Mesenchymal stem cell (in vitro differentiated cells and primary cell): ENCODE data around the gene PTPRG.

Experiments used
- DNase-seq: peaks from one replicate; pipeline ENCODE4 v3.0.0-alpha.2; 2013
- H2AFZ ChIP-seq: one replicate; pipeline ENCODE4 v1.6.1; 2013; ENCODE audit warnings: low read depth, mild to moderate bottlenecking, control low read depth, inconsistent platforms, low read length, moderate library complexity
- H2AK5ac ChIP-seq: 2 replicates; pipeline ENCODE4 v1.6.1; 2013; ENCODE audit warnings: low read length, moderate library complexity, mild to moderate bottlenecking, inconsistent platforms; ENCODE audit not compliant: severe bottlenecking
- H2BK120ac ChIP-seq: one replicate; pipeline ENCODE4 v1.6.1; 2013; ENCODE audit warnings: low read depth, mild to moderate bottlenecking, inconsistent platforms, low read length, moderate library complexity
- H2BK12ac ChIP-seq, 2 experiments: one replicate each; pipeline ENCODE4 v1.6.1; 2013; ENCODE audit warnings: inconsistent platforms in 2 of 2, low read length in 2 of 2, mild to moderate bottlenecking in 2 of 2, moderate library complexity in 2 of 2, control low read depth in 1 of 2
- H2BK15ac ChIP-seq: one replicate; pipeline ENCODE4 v1.6.1; 2013; ENCODE audit warnings: mild to moderate bottlenecking, low read depth, inconsistent platforms; ENCODE audit not compliant: poor library complexity, severe bottlenecking
- H2BK5ac ChIP-seq: 2 replicates; pipeline ENCODE4 v1.6.1; 2013; ENCODE audit warnings: low read depth, mild to moderate bottlenecking, low read length, control low read depth, inconsistent platforms; ENCODE audit not compliant: poor library complexity, severe bottlenecking
- H3K14ac ChIP-seq, 2 experiments: one replicate each; pipeline ENCODE4 v1.6.1; 2013; ENCODE audit warnings: inconsistent platforms in 2 of 2, low read length in 2 of 2, control low read depth in 1 of 2, mild to moderate bottlenecking in 1 of 2, moderate library complexity in 1 of 2
- H3K18ac ChIP-seq, 2 experiments: one replicate each; pipeline ENCODE4 v1.6.1; 2013; ENCODE audit warnings: inconsistent platforms in 2 of 2, low read length in 2 of 2, control low read depth in 1 of 2, low read depth in 1 of 2, mild to moderate bottlenecking in 1 of 2
- H3K23ac ChIP-seq, 2 experiments: one replicate each; pipeline ENCODE4 v1.6.1; 2013; ENCODE audit warnings: inconsistent platforms in 2 of 2, low read length in 2 of 2, mild to moderate bottlenecking in 2 of 2, moderate library complexity in 2 of 2, control low read depth in 1 of 2
- H3K27ac ChIP-seq: 2 replicates; pipeline ENCODE4 v1.5.1; 2013; ENCODE audit warnings: mild to moderate bottlenecking, moderate library complexity, low read length, control low read depth, inconsistent platforms; ENCODE audit not compliant: poor library complexity, severe bottlenecking
- H3K27me3 ChIP-seq, 2 experiments: 2 replicates each; pipeline versions ENCODE4 v1.6.1 to v1.7.0; 2013; ENCODE audit warnings: low read length in 2 of 2, mild to moderate bottlenecking in 2 of 2, moderate library complexity in 2 of 2, control low read depth in 1 of 2, inconsistent platforms in 1 of 2; ENCODE audit not compliant: control insufficient read depth in 1 of 2, insufficient read depth in 1 of 2
- H3K36me3 ChIP-seq, 2 experiments: 2 replicates each; pipeline versions ENCODE4 v1.6.1 to v1.7.0; 2013; ENCODE audit warnings: low read length in 2 of 2, control low read depth in 1 of 2, inconsistent platforms in 1 of 2, low read depth in 1 of 2, mild to moderate bottlenecking in 1 of 2; ENCODE audit not compliant: insufficient read depth in 2 of 2, control insufficient read depth in 1 of 2
- H3K4ac ChIP-seq, 2 experiments: one replicate each; pipeline ENCODE4 v1.6.1; 2013; ENCODE audit warnings: inconsistent platforms in 2 of 2, low read length in 2 of 2, mild to moderate bottlenecking in 2 of 2, moderate library complexity in 2 of 2, control low read depth in 1 of 2, low read depth in 1 of 2
- H3K4me1 ChIP-seq: 2 replicates; pipeline ENCODE4 v1.6.1; 2013; ENCODE audit warnings: low read depth, low read length, control low read depth; ENCODE audit not compliant: control insufficient read depth, insufficient read depth
- H3K4me2 ChIP-seq: 2 replicates; pipeline ENCODE4 v1.6.1; 2013; ENCODE audit warnings: low read length, mild to moderate bottlenecking, inconsistent platforms; ENCODE audit not compliant: poor library complexity, severe bottlenecking
- H3K4me3 ChIP-seq, 2 experiments: 2 replicates each; pipeline versions ENCODE4 v1.5.1 to v1.7.0; 2013; ENCODE audit warnings: low read length in 2 of 2, mild to moderate bottlenecking in 2 of 2, control low read depth in 1 of 2, low read depth in 1 of 2; ENCODE audit not compliant: insufficient read depth in 1 of 2
- H3K79me1 ChIP-seq: replicated peaks from 2 replicates; pipeline ENCODE4 v1.6.1; 2013; ENCODE audit warnings: mild to moderate bottlenecking, control low read depth, low read length, inconsistent platforms; ENCODE audit not compliant: poor library complexity, severe bottlenecking
- H3K9ac ChIP-seq: 2 replicates; pipeline ENCODE4 v1.7.0; 2013; ENCODE audit warnings: mild to moderate bottlenecking, low read length, moderate library complexity
- H3K9me3 ChIP-seq: 2 replicates; pipeline ENCODE4 v1.7.0; 2013; ENCODE audit warnings: mild to moderate bottlenecking, low read length; ENCODE audit not compliant: control insufficient read depth
- H4K8ac ChIP-seq: one replicate; pipeline ENCODE4 v1.6.1; 2013; ENCODE audit warnings: inconsistent platforms, mild to moderate bottlenecking, low read length, moderate library complexity
- H4K91ac ChIP-seq: one replicate; pipeline ENCODE4 v1.6.1; 2013; ENCODE audit warnings: mild to moderate bottlenecking, low read length, inconsistent platforms
- WGBS: methylation state at CpG from one replicate; pipeline ENCODE4 v1.1.7; 2013; ENCODE audit warnings: mixed read lengths; 5-methylcytosine and 5-hydroxymethylcytosine counted together

The PTPRG gene

DNA sequence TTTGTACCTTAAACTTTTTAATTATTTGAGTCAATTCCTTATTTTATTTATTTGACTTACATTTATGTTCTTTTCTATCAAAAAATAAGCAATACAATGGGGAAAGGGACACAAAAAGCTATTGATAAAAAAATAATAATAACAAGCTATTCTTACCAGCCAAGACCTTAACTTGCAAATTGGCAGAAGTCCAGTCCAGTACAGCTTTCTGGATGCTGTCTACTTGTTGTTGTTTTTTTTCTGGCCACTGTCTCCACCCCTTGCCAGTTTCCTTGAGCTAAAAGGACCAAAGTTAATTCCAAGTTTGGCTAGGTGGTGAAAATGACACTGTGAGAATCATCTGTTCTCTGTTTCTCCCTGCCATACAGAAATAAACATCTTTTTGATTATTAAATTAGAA, 232.2 kb downstream of the PTPRG start:
- Histone ChIP-seq H3K4ac (no peak overlapping the region), H3K27me3 (no peaks in the 10 kb centered on the region), H3K9ac (no peak overlapping the region), H3K27ac (no peak overlapping the region), H3K23ac (no peak overlapping the region), H2BK120ac (no peak overlapping the region), H2BK5ac (no peak overlapping the region), H4K91ac (no peak overlapping the region), H3K18ac (no peak overlapping the region), H2BK12ac (no peak overlapping the region), H2BK15ac (no peak overlapping the region), H3K79me1 (peaks cover 33% of the 10 kb centered on the region), H3K4me1 (peaks cover 5% of the 10 kb centered on the region), H3K4me2 (no peak overlapping the region), H2AK5ac (no peak overlapping the region), H3K9me3 (no peaks in the 10 kb centered on the region), H3K14ac (no peak overlapping the region), H2AFZ (no peak overlapping the region), H3K4me3 (no peak overlapping the region), H3K36me3 (no peaks in the 10 kb centered on the region), H4K8ac (no peak overlapping the region)
- no peak for DNase-seq

DNA sequence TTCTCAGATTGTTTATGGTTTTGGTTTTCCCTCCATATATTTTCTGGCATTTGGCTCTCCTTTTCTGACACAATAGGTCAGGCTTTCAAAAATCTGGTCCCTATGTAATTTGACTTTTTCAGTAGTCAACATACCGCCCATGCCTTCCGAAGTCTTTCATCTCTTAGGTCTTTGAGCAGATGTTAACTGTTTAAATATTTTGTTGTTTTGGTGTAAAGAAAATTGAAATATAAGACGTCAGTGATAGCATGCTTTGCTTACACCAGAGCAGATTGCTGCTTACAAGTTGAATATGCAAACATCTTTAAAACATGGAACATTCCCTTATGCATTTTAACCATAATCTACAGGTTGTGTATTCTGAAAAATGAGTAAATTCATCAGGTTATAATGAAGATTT, 233.0 kb downstream of the PTPRG start:
- no peaks in the 10 kb centered on the region for H3K36me3 ChIP-seq
- no peak overlapping the region for H3K4me2 ChIP-seq
- H3K23ac ChIP-seq = no peak overlapping the region
- H3K79me1 ChIP-seq = peaks cover 36% of the 10 kb centered on the region
- DNase-seq = no peak
- no peak overlapping the region for H2AK5ac ChIP-seq
- H2BK12ac ChIP-seq = no peak overlapping the region
- H4K91ac ChIP-seq = no peak overlapping the region
- H3K18ac ChIP-seq = no peak overlapping the region
- H4K8ac ChIP-seq = no peak overlapping the region
- no peak overlapping the region for H3K14ac ChIP-seq
- 96% methylated on average over 2 of the region's 3 CpGs for WGBS
- H3K9me3 ChIP-seq = no peaks in the 10 kb centered on the region
- H2BK5ac ChIP-seq = no peak overlapping the region
- H2BK120ac ChIP-seq = no peak overlapping the region
- H3K9ac ChIP-seq = no peak overlapping the region
- no peak overlapping the region for H3K27ac ChIP-seq
- no peak overlapping the region for H3K4me3 ChIP-seq
- no peak overlapping the region for H2AFZ ChIP-seq
- H3K4ac ChIP-seq = no peak overlapping the region
- H3K27me3 ChIP-seq = no peaks in the 10 kb centered on the region
- H2BK15ac ChIP-seq = no peak overlapping the region
- H3K4me1 ChIP-seq = peaks cover 5% of the 10 kb centered on the region

DNA sequence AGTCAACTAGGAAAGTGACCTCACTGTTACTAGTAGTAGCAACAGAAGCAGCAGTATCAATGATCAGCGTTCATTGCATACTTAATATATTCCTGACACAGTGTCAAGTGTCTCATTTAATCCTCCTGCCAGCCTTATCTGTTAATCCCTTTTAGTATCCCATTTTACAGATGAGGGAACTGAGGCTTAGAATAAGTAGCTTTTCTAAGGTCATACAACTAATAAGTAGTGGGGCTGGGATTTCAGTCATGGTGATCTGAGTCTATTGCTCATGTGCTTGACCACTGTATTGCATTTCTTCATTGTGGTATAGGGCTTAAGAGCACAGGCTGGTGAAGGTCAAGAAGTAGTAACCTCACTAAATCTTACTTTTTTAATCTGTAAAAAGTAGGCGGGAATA, 233.6 kb downstream of the PTPRG start:
- Histone ChIP-seq H3K4me3 (no peak overlapping the region), H3K23ac (no peak overlapping the region), H3K27ac (no peak overlapping the region), H2AK5ac (no peak overlapping the region), H4K91ac (no peak overlapping the region), H2BK12ac (no peak overlapping the region), H3K79me1 (peaks cover 37% of the 10 kb centered on the region), H3K4me1 (peaks cover 3% of the 10 kb centered on the region), H2BK5ac (no peak overlapping the region), H3K18ac (no peak overlapping the region), H2AFZ (no peak overlapping the region), H3K36me3 (no peaks in the 10 kb centered on the region), H2BK120ac (no peak overlapping the region), H3K14ac (no peak overlapping the region), H3K4me2 (no peak overlapping the region), H3K4ac (no peak overlapping the region), H3K9me3 (no peaks in the 10 kb centered on the region), H3K9ac (no peak overlapping the region), H2BK15ac (no peak overlapping the region), H3K27me3 (no peaks in the 10 kb centered on the region), H4K8ac (no peak overlapping the region)
- WGBS = 100% methylated on average over 1 of the region's 2 CpGs
- no peak for DNase-seq

DNA sequence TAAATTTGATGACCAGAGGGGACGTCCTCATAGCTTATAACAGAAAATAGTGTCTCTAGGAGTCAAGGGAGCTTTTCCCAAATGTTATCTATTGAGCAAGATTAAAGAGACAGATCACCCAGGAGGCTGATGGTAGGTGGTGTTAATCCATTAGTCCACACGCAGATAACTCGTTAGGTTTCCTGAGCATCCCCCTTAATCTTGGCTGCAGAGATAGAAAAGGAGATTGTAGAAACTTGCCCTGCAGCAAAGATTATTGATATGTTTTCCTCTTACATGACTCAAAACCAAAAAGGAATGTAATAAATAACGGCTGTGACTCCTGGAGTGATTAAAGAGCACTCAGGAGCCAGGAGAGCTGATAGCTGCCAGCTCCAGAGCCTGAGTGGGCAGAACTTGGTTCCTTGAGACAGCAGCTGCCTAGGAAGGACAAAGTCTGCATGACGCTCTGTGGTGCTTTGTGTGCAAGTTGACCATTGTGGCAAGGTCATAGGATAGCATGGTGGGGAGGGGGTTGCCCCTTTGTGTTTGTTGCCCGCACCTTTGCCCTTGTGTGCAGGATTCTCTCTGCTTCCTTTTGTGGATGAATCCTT, 234.8 kb downstream of the PTPRG start:
- Histone ChIP-seq H3K4me1 (peaks cover 3% of the 10 kb centered on the region), H2AK5ac (no peak overlapping the region), H3K4ac (no peak overlapping the region), H3K18ac (no peak overlapping the region), H2AFZ (no peak overlapping the region), H2BK120ac (no peak overlapping the region), H2BK12ac (no peak overlapping the region), H3K27ac (no peak overlapping the region), H3K23ac (no peak overlapping the region), H2BK15ac (no peak overlapping the region), H3K79me1 (peaks cover 42% of the 10 kb centered on the region), H3K27me3 (no peaks in the 10 kb centered on the region), H4K91ac (no peak overlapping the region), H4K8ac (no peak overlapping the region), H3K9me3 (no peaks in the 10 kb centered on the region), H3K14ac (no peak overlapping the region), H3K4me2 (no peak overlapping the region), H3K36me3 (peaks cover 0 to 3% of the 10 kb centered on the region in 2 experiments), H3K4me3 (no peak overlapping the region), H2BK5ac (no peak overlapping the region), H3K9ac (no peak overlapping the region)
- WGBS = 47% methylated on average over 5 of the region's 6 CpGs
- DNase-seq = no peak
